Measurements from ENCODE around the gene ARHGEF11. TPM values are rescaled to one million over a fixed set of nuclear protein-coding genes. Genes with fewer than 3 reads are reported as not detected.

ARHGEF11 gene
- total RNA-seq, 1 experiment from 2014 or later = 31.5 TPM

DNA sequence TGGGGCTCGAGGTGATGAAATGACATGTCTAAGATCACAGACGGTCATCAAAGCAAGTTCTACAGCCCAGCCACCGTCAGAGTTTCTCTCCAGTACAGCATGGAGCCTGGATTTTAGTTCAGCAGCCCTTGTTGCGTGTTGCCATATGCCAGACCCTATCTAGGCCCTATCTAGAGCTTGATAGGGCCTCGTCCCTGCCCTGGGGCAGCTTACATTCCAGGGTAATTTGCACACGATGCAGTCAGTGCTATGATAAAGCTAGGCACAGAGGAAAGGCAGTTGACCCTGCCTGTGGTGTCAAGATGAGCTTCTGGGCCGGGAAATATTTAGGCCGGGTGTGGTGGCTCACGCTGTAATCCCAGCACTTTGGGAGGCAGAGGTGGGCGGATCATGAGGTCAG, 35.2 kb upstream of the ARHGEF11 start:
- TF ChIP-seq EZH2 (IDR thresholded peaks at IDR 0.05; ENCODE audit: low read depth) = no peak
- TF ChIP-seq, protein P1, sequence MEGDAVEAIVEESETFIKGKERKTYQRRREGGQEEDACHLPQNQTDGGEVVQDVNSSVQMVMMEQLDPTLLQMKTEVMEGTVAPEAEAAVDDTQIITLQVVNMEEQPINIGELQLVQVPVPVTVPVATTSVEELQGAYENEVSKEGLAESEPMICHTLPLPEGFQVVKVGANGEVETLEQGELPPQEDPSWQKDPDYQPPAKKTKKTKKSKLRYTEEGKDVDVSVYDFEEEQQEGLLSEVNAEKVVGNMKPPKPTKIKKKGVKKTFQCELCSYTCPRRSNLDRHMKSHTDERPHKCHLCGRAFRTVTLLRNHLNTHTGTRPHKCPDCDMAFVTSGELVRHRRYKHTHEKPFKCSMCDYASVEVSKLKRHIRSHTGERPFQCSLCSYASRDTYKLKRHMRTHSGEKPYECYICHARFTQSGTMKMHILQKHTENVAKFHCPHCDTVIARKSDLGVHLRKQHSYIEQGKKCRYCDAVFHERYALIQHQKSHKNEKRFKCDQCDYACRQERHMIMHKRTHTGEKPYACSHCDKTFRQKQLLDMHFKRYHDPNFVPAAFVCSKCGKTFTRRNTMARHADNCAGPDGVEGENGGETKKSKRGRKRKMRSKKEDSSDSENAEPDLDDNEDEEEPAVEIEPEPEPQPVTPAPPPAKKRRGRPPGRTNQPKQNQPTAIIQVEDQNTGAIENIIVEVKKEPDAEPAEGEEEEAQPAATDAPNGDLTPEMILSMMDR (conservative IDR thresholded peaks at IDR 0.05) = no peak

DNA sequence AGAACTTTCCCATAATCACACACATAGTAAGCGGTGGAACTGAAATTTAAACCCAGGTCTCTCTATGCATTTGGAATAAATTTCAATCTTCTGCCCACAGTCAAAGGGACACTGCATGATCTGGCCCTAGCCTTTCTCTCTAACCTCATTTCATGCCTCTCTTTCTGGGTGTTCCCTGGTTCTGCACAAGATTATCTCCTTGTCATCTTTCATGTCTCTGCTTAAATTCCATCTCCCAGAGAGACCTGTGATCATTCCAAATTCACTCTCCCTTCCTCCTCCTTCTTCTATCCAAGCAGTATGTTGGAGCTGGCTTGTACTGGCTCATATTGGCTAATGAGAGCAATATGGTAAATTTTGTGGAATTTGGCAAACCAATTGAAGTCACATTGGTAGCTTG, 31.9 kb upstream of the ARHGEF11 start:
- Histone ChIP-seq H3K9me3 (ENCODE audit: insufficient read depth, low read depth) (no peaks in the 10 kb centered on the region), H3K36me3 (ENCODE audit: low read depth) (no peaks in the 10 kb centered on the region), H3K4me2 (no peak overlapping the region), H4K20me1 (ENCODE audit: insufficient read depth) (no peaks in the 10 kb centered on the region), H3K4me3 (no peak overlapping the region), H3F3A (ENCODE audit: insufficient read depth, low read depth) (no peaks in the 10 kb centered on the region; the same call in 1 of the 2 replicates), H3K9me2 (ENCODE audit: insufficient read depth) (peaks cover 4% of the 10 kb centered on the region; the same call in 1 of the 2 replicates), H3K79me2 (ENCODE audit: low read depth) (no peaks in the 10 kb centered on the region), H3K27me3 (ENCODE audit: insufficient read depth, low read depth) (0 out of 2 replicates have a peak, but pooled peaks cover 3% of the 10 kb centered on the region), H3K4me1 (replicated peaks; ENCODE audit: insufficient read depth) (no peaks in the 10 kb centered on the region), H2AFZ (no peak overlapping the region), H3K27ac (no peak overlapping the region)
- POLR2A ChIA-PET (ENCODE audit: unreplicated experiment) = no interaction called here
- intact Hi-C loops (cut with micrococcal nuclease; ENCODE audit: unreplicated experiment) = loop anchor here (10.0 kb wide), 2 partner anchors 123 to 183 kb away; partner anchors contain the start of gene PEAR1
- BruUV-seq (replicated peaks) = no TSS peak
- DNase-seq = no peak
- CTCF ChIA-PET = no interaction called here
- no peak for TF ChIP-seq EZH2 (IDR thresholded peaks at IDR 0.05; ENCODE audit: low read depth)
- TF ChIP-seq, protein P1 (conservative IDR thresholded peaks at IDR 0.05) = no peak

More for the DNA sequence above, 35.2 kb upstream of the ARHGEF11 start:
- Histone ChIP-seq H3K36me3 (ENCODE audit: low read depth) (no peaks in the 10 kb centered on the region), H3K4me2 (no peak overlapping the region), H3K4me1 (replicated peaks; ENCODE audit: insufficient read depth) (peaks cover 3% of the 10 kb centered on the region), H3K27ac (no peak overlapping the region), H3F3A (ENCODE audit: insufficient read depth, low read depth) (no peaks in the 10 kb centered on the region), H4K20me1 (ENCODE audit: insufficient read depth) (no peaks in the 10 kb centered on the region), H2AFZ (no peak overlapping the region), H3K27me3 (ENCODE audit: insufficient read depth, low read depth) (0 out of 2 replicates have a peak, but pooled peaks cover 3% of the 10 kb centered on the region), H3K79me2 (ENCODE audit: low read depth) (no peaks in the 10 kb centered on the region), H3K4me3 (no peak overlapping the region), H3K9me2 (ENCODE audit: insufficient read depth) (peaks cover 4% of the 10 kb centered on the region; the same call in 1 of the 2 replicates), H3K9me3 (ENCODE audit: insufficient read depth, low read depth) (no peaks in the 10 kb centered on the region)
- DNase-seq = no peak
- POLR2A ChIA-PET (ENCODE audit: unreplicated experiment) = no interaction called here
- CTCF ChIA-PET = no interaction called here
- intact Hi-C loops (cut with micrococcal nuclease; ENCODE audit: unreplicated experiment) = no loop called here
- no TSS peak for BruUV-seq (replicated peaks)

DNA sequence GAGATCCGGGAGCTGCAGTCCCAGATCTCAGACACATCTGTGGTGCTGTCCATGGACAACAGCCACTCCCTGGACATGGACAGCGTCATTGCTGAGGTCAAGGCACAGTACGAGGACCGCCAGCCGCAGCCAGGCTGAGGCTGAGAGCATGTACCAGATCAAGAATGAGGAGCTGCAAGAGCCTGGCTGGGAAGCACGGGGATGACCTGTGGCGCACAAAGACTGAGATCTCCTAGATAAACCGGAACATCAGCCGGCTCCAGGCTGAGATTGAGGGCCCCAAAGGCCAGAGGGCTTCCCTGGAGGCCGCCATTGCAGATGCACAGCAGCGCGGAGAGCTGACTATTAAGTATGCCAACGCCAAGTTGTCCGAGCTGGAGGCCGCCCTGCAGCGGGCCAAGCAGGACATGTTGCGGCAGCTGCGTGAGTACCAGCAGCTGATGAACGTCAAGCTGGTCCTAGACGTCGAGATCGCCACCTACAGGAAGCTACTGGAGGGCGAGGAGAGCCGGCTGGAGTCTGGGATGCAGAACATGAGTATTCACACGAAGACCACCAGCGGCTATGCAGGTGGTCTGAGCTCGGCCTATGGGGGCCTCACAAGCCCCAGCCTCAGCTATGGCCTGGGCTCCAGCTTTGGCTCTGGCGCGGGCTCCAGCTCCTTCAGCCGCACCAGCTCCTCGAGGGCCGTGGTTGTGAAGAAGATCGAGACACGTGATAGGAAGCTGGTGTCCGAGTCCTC, 28.6 kb upstream of the ARHGEF11 start:
- POLR2A ChIA-PET (ENCODE audit: unreplicated experiment) = interaction anchor here (0.6 kb wide), 1 partner anchor 176 kb away, joined by 10 read pairs; no protein-coding TSS in a partner anchor
- Histone ChIP-seq H3F3A (ENCODE audit: insufficient read depth, low read depth) (no peaks in the 10 kb centered on the region; the same call in 1 of the 2 replicates), H3K36me3 (ENCODE audit: low read depth) (no peaks in the 10 kb centered on the region), H3K9me2 (ENCODE audit: insufficient read depth) (peaks cover 4% of the 10 kb centered on the region; the same call in 1 of the 2 replicates), H3K27me3 (ENCODE audit: insufficient read depth, low read depth) (peaks cover 3% of the 10 kb centered on the region; the same call in 1 of the 2 replicates), H3K9me3 (ENCODE audit: insufficient read depth, low read depth) (no peaks in the 10 kb centered on the region), H4K20me1 (ENCODE audit: insufficient read depth) (no peaks in the 10 kb centered on the region), H3K4me1 (replicated peaks; ENCODE audit: insufficient read depth) (no peaks in the 10 kb centered on the region), H3K27ac (no peak overlapping the region), H2AFZ (no peak overlapping the region), H3K4me2 (peak overlapping the region; percentile 62), H3K4me3 (no peak overlapping the region), H3K79me2 (ENCODE audit: low read depth) (no peaks in the 10 kb centered on the region)
- TF ChIP-seq EZH2 (IDR thresholded peaks at IDR 0.05; ENCODE audit: low read depth) = no peak
- TF ChIP-seq, protein P1 (conservative IDR thresholded peaks at IDR 0.05) = peak; percentile 57
- DNase-seq = peak in 1 of 2 experiments; percentile 54
- intact Hi-C loops (cut with micrococcal nuclease; ENCODE audit: unreplicated experiment) = loop anchor here (10.0 kb wide), 2 partner anchors 119 to 179 kb away; partner anchors contain the start of gene PEAR1
- CTCF ChIA-PET = interaction anchor here (0.7 to 1.1 kb wide), 4 partner anchors 16 to 147 kb away, joined by 3 to 4 read pairs (median 4); no protein-coding TSS in a partner anchor
- no TSS peak for BruUV-seq (replicated peaks)
